MV-4-11 (cell line): ENCODE results near the gene RAI14.
"Not testable (repeated sequence)": the region's sequence is repeated elsewhere in the genome, so short reads cannot be mapped to it uniquely, and the experiment has no call there.

Experiments
- DNase-seq: peaks from one replicate; lab custom pipeline; 2025; lab: John Stamatoyannopoulos, UW

Gene RAI14

GRCh38 chr5:34699155-34700077 is 43.3 kb downstream of the RAI14 start:
- DNase-seq, result no peak

GRCh38 chr5:34700078-34700452 is 43.9 kb downstream of the RAI14 start:
- DNase-seq, result no peak

GRCh38 chr5:34701442-34701841 is 45.3 kb downstream of the RAI14 start:
- not testable (repeated sequence) for DNase-seq

GRCh38 chr5:34703767-34704713 is 47.9 kb downstream of the RAI14 start:
- DNase-seq, result no peak

- DNase-seq, result no peak
Measured at GRCh38 chr5:34706084-34706483, 50.0 kb downstream of the RAI14 start.

- no peak for DNase-seq
Measured at GRCh38 chr5:34707451-34708107, 51.5 kb downstream of the RAI14 start.

GRCh38 chr5:34708777-34709176 is 52.6 kb downstream of the RAI14 start:
- no peak for DNase-seq

- no peak for DNase-seq
Measured at GRCh38 chr5:34709861-34710673, 53.9 kb downstream of the RAI14 start.

- no peak for DNase-seq
Measured at GRCh38 chr5:34712565-34712964, 56.4 kb downstream of the RAI14 start.

- no peak for DNase-seq
Measured at GRCh38 chr5:34715711-34716110, 59.6 kb downstream of the RAI14 start.

- no peak for DNase-seq
Measured at GRCh38 chr5:34716986-34717385, 60.9 kb downstream of the RAI14 start.

- DNase-seq, result no peak
Measured at GRCh38 chr5:34717426-34718327, 61.5 kb downstream of the RAI14 start.

- no peak for DNase-seq
Measured at GRCh38 chr5:34718516-34718915, 62.4 kb downstream of the RAI14 start.

- no peak for DNase-seq
Measured at GRCh38 chr5:34719029-34719428, 62.9 kb downstream of the RAI14 start.

- DNase-seq, result no peak
Measured at GRCh38 chr5:34721327-34721726, 65.2 kb downstream of the RAI14 start.

GRCh38 chr5:34722183-34722582 is 66.1 kb downstream of the RAI14 start:
- DNase-seq, result no peak

- no peak for DNase-seq
Measured at GRCh38 chr5:34724741-34725140, 68.6 kb downstream of the RAI14 start.

GRCh38 chr5:34727166-34727749 is 71.1 kb downstream of the RAI14 start:
- not testable (repeated sequence) for DNase-seq

- no peak for DNase-seq
Measured at GRCh38 chr5:34728236-34728635, 72.1 kb downstream of the RAI14 start.
